Heart left ventricle (tissue), 13 donors: ENCODE results near the gene IGF2BP1.

ENCODE experiments used
- POLR2A ChIP-seq, 2 donors: fragments of 450-650 bp; IDR thresholded peaks; one replicate each; pipeline ENCODE4 v1.6.1; 2017; ENCODE audit warnings: antibody characterized with exemption in 2 of 2, mild to moderate bottlenecking in 2 of 2, moderate library complexity in 2 of 2
- TF ChIP-seq, protein P1 (sequence below), 12 donors: fragments of 200-600 bp; sonication (generic) in 4 of 12; IDR thresholded peaks; one replicate each; pipeline versions ENCODE4 v1.5.0 to v1.8.0; 2018 to 2022; ENCODE audit warnings: antibody characterized with exemption in 12 of 12, mild to moderate bottlenecking in 5 of 12
- donor health status: ischemic (EF 13 %, LVEDD 7.1; RV severe dilation, severe dysfunction).
- donor health status: DM: no; HTN: yes; CAD: no.
- donor health status: DM: no; HTN: no; CAD: no.
- donor health status: ischemic (EF 25% LVEDD 6.9; RV normal size, moderate dysfunction).
- donor health status: ischemic (EF 25% LVEDD 5.7; RV mildly dilated, moderate dysfunction).
- donor health status: ischemic (EF 35%, LVEDD 5.7; RV mildly dilated, moderate dysfunction).
- donor health status: nonischemic (EF 11% LVEDD 7.7; RV severe dilation, severe dysfunction).
- donor health status: DM: yes; HTN: yes; CAD: no.
- donor health status: PGD.
- donor health status: ischemic (EF 29% LVEDD 5.4; RV normal size, mild dysfunction).
- donor health status: nonischemic (EF 23%, LVEDD 6.1; RV moderate dilation, normal function).

DNA sequence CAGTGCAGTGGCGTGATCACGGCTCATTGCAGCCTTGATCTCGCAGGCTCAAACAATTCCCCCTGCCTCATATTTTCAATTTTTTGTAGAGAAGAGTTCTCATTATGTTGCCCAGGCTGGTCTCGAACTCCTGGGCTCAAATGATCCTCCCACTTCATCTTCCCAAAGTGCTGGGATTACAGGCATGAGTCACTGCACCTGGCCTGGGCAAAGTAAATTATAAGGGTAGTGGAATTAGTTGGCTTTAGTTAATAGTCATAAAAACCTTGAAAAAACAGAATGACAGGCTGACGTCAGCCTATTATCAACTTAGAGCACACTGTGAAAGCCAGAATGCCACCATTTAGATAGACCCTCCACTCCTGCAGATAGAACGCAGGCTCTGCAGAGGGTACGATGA is 91.9 kb downstream of the IGF2BP1 start:
- no peak for TF ChIP-seq POLR2A (IDR thresholded peaks at IDR 0.05)
- TF ChIP-seq, protein P1, sequence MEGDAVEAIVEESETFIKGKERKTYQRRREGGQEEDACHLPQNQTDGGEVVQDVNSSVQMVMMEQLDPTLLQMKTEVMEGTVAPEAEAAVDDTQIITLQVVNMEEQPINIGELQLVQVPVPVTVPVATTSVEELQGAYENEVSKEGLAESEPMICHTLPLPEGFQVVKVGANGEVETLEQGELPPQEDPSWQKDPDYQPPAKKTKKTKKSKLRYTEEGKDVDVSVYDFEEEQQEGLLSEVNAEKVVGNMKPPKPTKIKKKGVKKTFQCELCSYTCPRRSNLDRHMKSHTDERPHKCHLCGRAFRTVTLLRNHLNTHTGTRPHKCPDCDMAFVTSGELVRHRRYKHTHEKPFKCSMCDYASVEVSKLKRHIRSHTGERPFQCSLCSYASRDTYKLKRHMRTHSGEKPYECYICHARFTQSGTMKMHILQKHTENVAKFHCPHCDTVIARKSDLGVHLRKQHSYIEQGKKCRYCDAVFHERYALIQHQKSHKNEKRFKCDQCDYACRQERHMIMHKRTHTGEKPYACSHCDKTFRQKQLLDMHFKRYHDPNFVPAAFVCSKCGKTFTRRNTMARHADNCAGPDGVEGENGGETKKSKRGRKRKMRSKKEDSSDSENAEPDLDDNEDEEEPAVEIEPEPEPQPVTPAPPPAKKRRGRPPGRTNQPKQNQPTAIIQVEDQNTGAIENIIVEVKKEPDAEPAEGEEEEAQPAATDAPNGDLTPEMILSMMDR (IDR thresholded peaks at IDR 0.05): no peak
